Keratinocyte (primary cell): Measurements from ENCODE around the gene SKIL. TPM values are rescaled to one million over a fixed set of nuclear protein-coding genes. Genes with fewer than 3 reads are reported as not detected.

Experiments
- DNase-seq: peaks from one replicate; pipeline ENCODE4 v3.0.0-alpha.2; 2011; ENCODE audit warnings: low read depth, missing footprints, low spot score
- FAIRE-seq: peaks from 2 replicates; lab custom pipeline; 2011; peaks lifted over from hg19 to GRCh38; lab: Jason Lieb, UNC
- H2AFZ ChIP-seq: 2 replicates; pipeline ENCODE4 v1.6.0; 2012; ENCODE audit warnings: low read length, control low read depth, inconsistent platforms; ENCODE audit not compliant: control insufficient read depth
- H3K27ac ChIP-seq: 2 replicates; pipeline ENCODE4 v1.5.1; 2011; ENCODE audit warnings: low read length; ENCODE audit not compliant: control insufficient read depth, insufficient read depth
- H3K27me3 ChIP-seq: 3 replicates; pipeline ENCODE4 v1.6.0; 2011; ENCODE audit warnings: low read length; ENCODE audit not compliant: control insufficient read depth, insufficient read depth; ENCODE audit errors: extremely low read depth
- H3K36me3 ChIP-seq, 2 experiments: 2 replicates in 1 of 2; 3 replicates in 1 of 2; pipeline ENCODE4 v1.5.1; 2011; ENCODE audit warnings: low read length in 2 of 2, mild to moderate bottlenecking in 1 of 2; ENCODE audit not compliant: control insufficient read depth in 2 of 2, insufficient read depth in 2 of 2; ENCODE audit errors: extremely low read depth in 1 of 2
- H3K4me1 ChIP-seq: 3 replicates; pipeline ENCODE4 v1.5.1; 2011; ENCODE audit warnings: low read length; ENCODE audit not compliant: control insufficient read depth, insufficient read depth; ENCODE audit errors: extremely low read depth
- H3K4me2 ChIP-seq: 3 replicates; pipeline ENCODE4 v1.6.0; 2011; ENCODE audit warnings: low read depth, low read length; ENCODE audit not compliant: control insufficient read depth, insufficient read depth; ENCODE audit errors: extremely low read depth
- H3K4me3 ChIP-seq, 3 experiments: fragments of 200-600 bp in 1 of 3; sonication (generic) in 1 of 3; 2 replicates in 2 of 3; 3 replicates in 1 of 3; pipeline ENCODE4 v1.5.1; 2011 to 2016; ENCODE audit warnings: low read length in 3 of 3, mild to moderate bottlenecking in 3 of 3, control low read depth in 2 of 3, inconsistent platforms in 1 of 3, low read depth in 1 of 3, mixed read lengths in 1 of 3, mixed run types in 1 of 3, moderate library complexity in 1 of 3; ENCODE audit not compliant: control insufficient read depth in 2 of 3, insufficient read depth in 2 of 3; ENCODE audit errors: extremely low read depth in 1 of 3
- H3K79me2 ChIP-seq: 2 replicates; pipeline ENCODE4 v1.6.0; 2012; ENCODE audit warnings: low read length; ENCODE audit not compliant: control insufficient read depth, insufficient read depth
- H3K9ac ChIP-seq: 3 replicates; pipeline ENCODE4 v1.6.0; 2011; ENCODE audit warnings: low read length; ENCODE audit not compliant: control insufficient read depth, insufficient read depth; ENCODE audit errors: extremely low read depth
- H3K9me1 ChIP-seq: 3 replicates; pipeline ENCODE4 v1.6.0; 2011; ENCODE audit warnings: low read length; ENCODE audit not compliant: control insufficient read depth, insufficient read depth; ENCODE audit errors: extremely low read depth
- H3K9me3 ChIP-seq: 2 replicates; pipeline ENCODE4 v1.5.1; 2012; ENCODE audit warnings: low read depth, low read length; ENCODE audit not compliant: control insufficient read depth
- H4K20me1 ChIP-seq: 3 replicates; pipeline ENCODE4 v1.6.0; 2011; ENCODE audit warnings: low read length; ENCODE audit not compliant: control insufficient read depth, insufficient read depth; ENCODE audit errors: extremely low read depth
- EZH2 ChIP-seq: IDR thresholded peaks from one replicate; pipeline ENCODE4 v1.6.1; 2012; ENCODE audit warnings: inconsistent platforms, mild to moderate bottlenecking, low read length, moderate library complexity
- dilution Hi-C: fragments of 300-500 bp; cut with MboI; formaldehyde crosslinking; loops from one replicate; pipeline ENCODE4 v1.7.0; 2020; ENCODE audit warnings: low sequenced_read_pairs; ENCODE audit not compliant: extremely low pct_ligation_motif_present
- polyA plus RNA-seq, 5 experiments: library from polyadenylated mRNA; depleted of rRNA in 3 of 5; stranded (reverse) in 3 of 5; stranded (forward) in 1 of 5; unstranded in 1 of 5; fragments of >200 nt; gene quantifications; 1 replicate in 1 of 5; 2 replicates in 3 of 5; 3 replicates in 1 of 5; pipeline versions ENCODE4 v1.2.1 to v1.2.3, GENCODE V29; 2011 to 2012; ENCODE audit warnings: missing spikeins in 2 of 5, low read depth in 1 of 5, low replicate concordance in 1 of 5
- TF ChIP-seq, protein P1 (sequence below), 3 experiments: IDR thresholded peaks in 1 of 3; conservative IDR thresholded peaks in 1 of 3; optimal IDR thresholded peaks in 1 of 3; 2 replicates in 2 of 3; 3 replicates in 1 of 3; pipeline versions ENCODE3 to v1.5.1; 2011; ENCODE audit warnings: low read length in 3 of 3, mild to moderate bottlenecking in 3 of 3, moderate library complexity in 2 of 3, control low read depth in 1 of 3, inconsistent platforms in 1 of 3; ENCODE audit not compliant: insufficient read depth in 2 of 3; ENCODE audit errors: extremely low read depth in 1 of 3

The SKIL gene
- polyA plus RNA-seq, 1 donor (not counting 4 experiments of a cell fraction or from before 2014, with no cell fraction given): 11.0 TPM

- dilution Hi-C loops: loop anchor here (10.0 kb wide), 1 partner anchor 434 kb away; no protein-coding TSS in a partner anchor
- no peaks in the 10 kb centered on the region for H3K36me3 ChIP-seq
- no peaks in the 10 kb centered on the region for H3K9me1 ChIP-seq
- H3K27me3 ChIP-seq: peaks cover 24% of the 10 kb centered on the region
- no peak overlapping the region for H3K9ac ChIP-seq
- H3K4me3 ChIP-seq: no peak overlapping the region
- H3K4me1 ChIP-seq: peaks cover 2% of the 10 kb centered on the region
- DNase-seq: no peak
- no peak overlapping the region for H2AFZ ChIP-seq
- no peaks in the 10 kb centered on the region for H4K20me1 ChIP-seq
- no peak overlapping the region for H3K27ac ChIP-seq
- TF ChIP-seq EZH2: no peak
- TF ChIP-seq, protein P1, sequence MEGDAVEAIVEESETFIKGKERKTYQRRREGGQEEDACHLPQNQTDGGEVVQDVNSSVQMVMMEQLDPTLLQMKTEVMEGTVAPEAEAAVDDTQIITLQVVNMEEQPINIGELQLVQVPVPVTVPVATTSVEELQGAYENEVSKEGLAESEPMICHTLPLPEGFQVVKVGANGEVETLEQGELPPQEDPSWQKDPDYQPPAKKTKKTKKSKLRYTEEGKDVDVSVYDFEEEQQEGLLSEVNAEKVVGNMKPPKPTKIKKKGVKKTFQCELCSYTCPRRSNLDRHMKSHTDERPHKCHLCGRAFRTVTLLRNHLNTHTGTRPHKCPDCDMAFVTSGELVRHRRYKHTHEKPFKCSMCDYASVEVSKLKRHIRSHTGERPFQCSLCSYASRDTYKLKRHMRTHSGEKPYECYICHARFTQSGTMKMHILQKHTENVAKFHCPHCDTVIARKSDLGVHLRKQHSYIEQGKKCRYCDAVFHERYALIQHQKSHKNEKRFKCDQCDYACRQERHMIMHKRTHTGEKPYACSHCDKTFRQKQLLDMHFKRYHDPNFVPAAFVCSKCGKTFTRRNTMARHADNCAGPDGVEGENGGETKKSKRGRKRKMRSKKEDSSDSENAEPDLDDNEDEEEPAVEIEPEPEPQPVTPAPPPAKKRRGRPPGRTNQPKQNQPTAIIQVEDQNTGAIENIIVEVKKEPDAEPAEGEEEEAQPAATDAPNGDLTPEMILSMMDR (optimal IDR thresholded peaks at IDR 0.05 in 1 of 3, IDR thresholded peaks at IDR 0.05 in 1 of 3, conservative IDR thresholded peaks at IDR 0.05 in 1 of 3; ENCODE audit: extremely low read depth in 1 of 3, insufficient read depth in 2 of 3, low read length in 3 of 3): no peak
- H3K9me3 ChIP-seq: no peaks in the 10 kb centered on the region
- FAIRE-seq: no peak
- H3K79me2 ChIP-seq: no peaks in the 10 kb centered on the region
- H3K4me2 ChIP-seq: peak overlapping the region; percentile 65
Measured at GRCh38 chr3:170420307-170420821, 62.8 kb downstream of the SKIL start.

GRCh38 chr3:170421111-170421641 lies 63.7 kb downstream of the SKIL start:
- H3K36me3 ChIP-seq: no peaks in the 10 kb centered on the region
- H3K4me1 ChIP-seq: peaks cover 2% of the 10 kb centered on the region
- no peak overlapping the region for H3K4me2 ChIP-seq
- dilution Hi-C loops: loop anchor here (10.0 kb wide), 1 partner anchor 434 kb away; no protein-coding TSS in a partner anchor
- no peak overlapping the region for H2AFZ ChIP-seq
- H3K9ac ChIP-seq: no peak overlapping the region
- no peak for TF ChIP-seq EZH2
- TF ChIP-seq, protein P1 (optimal IDR thresholded peaks at IDR 0.05 in 1 of 3, IDR thresholded peaks at IDR 0.05 in 1 of 3, conservative IDR thresholded peaks at IDR 0.05 in 1 of 3; ENCODE audit: extremely low read depth in 1 of 3, insufficient read depth in 2 of 3, low read length in 3 of 3): no peak
- no peaks in the 10 kb centered on the region for H3K9me1 ChIP-seq
- peaks cover 24% of the 10 kb centered on the region for H3K27me3 ChIP-seq
- H3K27ac ChIP-seq: no peak overlapping the region
- DNase-seq (no peak), FAIRE-seq (no peak)
- H3K9me3 ChIP-seq: no peaks in the 10 kb centered on the region
- H3K79me2 ChIP-seq: no peaks in the 10 kb centered on the region
- H3K4me3 ChIP-seq: no peak overlapping the region
- H4K20me1 ChIP-seq: no peaks in the 10 kb centered on the region
